Measurements from ENCODE around the gene DDX41.

DNA sequence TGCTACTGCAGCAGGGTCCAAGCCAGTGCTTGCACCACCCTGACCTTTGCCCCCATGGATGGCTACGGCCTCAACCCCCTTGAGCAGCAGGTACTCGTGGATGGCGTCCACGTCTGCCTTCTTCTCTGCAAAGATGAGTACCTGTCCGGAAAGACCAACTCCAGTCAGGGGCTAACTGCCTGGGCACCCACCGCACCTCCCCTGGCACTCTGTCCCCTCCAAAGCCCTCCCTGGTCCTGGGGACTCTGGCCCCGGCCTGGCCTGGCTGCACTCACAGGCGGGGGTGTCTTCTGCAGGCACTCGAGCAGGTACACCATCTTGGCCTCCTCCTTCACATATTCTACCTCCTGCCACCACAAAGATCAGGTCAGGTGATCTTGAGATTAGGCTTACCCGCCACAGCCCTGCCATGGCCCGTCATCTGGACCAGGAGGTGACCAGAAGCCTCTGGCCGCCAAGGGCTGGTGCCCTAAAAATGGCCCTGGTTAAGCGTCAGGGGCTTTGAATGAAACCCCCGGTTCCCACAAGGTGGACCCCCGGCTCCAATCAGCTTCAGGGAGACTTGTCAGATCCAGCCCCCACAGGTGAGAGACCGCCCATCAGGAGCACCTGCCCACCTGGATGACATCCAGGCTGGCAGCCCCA is 3.9 kb downstream of the DDX41 start:
- TF ChIP-seq ZNF274 (IDR thresholded peaks at IDR 0.05; ENCODE audit: low read depth, low read length), result no peak
- TF ChIP-seq SUZ12 (IDR thresholded peaks at IDR 0.05; ENCODE audit: extremely low read depth, insufficient read depth, insufficient read length), result no peak

Data from NT2/D1 (cell line).